Stimulated activated CD8-positive, alpha-beta memory T cell treated with anti-CD3 and anti-CD28 coated beads, Interleukin-15, amount 100 ng/mL, for 4 hours (primary cell): ENCODE results near the gene MGAT4B.

Experiments
- DNase-seq, 2 donors: peaks; one replicate each; pipeline ENCODE4 v3.0.0-alpha.2; 2020; ENCODE audit warnings: low read depth in 2 of 2

MGAT4B gene

DNA sequence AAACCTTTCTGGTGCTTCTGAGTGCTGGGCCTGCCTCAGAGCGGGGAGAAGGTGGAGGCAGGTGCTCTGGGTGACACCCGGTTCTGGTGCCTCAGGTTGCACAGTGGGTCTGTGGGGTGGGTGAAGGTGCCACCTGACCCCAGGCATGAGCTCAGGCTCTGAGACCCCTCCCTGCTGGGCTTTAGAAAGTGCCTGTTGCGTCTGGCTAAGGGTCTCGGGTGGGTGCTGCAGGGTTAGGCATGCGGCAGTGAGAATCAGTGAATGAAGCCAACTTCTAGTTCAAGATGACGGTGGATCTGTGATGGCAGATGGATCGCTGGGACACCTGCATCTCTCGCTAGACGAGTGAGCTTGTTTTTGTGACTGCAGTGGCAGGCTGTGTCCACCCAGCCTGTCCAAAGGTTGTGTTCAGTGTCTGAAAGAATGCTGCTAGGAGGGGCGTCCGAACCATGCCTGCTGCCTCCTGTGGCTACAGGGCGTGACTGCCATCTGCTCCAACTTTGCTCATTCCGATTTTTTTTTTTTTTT lies 19.1 kb upstream of the MGAT4B start:
- no peak for DNase-seq

DNA sequence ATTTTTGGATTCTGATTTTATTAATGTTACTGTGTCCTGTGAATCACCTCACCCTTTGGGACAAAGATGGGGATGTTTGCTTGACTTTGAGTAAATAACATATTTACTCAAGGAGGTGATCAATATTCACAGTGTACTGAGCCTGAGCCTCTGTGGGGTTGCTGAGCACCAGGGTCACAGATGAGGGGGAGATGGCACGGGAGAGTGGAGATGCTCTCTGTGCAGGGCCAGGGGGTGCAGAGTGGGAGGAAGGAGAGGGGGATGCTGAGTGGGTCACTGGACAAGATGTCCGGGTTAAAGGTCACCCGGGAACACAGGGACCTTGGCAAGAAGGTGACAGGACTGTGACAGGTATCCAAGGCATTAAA lies 18.1 kb upstream of the MGAT4B start:
- DNase-seq: no peak

DNA sequence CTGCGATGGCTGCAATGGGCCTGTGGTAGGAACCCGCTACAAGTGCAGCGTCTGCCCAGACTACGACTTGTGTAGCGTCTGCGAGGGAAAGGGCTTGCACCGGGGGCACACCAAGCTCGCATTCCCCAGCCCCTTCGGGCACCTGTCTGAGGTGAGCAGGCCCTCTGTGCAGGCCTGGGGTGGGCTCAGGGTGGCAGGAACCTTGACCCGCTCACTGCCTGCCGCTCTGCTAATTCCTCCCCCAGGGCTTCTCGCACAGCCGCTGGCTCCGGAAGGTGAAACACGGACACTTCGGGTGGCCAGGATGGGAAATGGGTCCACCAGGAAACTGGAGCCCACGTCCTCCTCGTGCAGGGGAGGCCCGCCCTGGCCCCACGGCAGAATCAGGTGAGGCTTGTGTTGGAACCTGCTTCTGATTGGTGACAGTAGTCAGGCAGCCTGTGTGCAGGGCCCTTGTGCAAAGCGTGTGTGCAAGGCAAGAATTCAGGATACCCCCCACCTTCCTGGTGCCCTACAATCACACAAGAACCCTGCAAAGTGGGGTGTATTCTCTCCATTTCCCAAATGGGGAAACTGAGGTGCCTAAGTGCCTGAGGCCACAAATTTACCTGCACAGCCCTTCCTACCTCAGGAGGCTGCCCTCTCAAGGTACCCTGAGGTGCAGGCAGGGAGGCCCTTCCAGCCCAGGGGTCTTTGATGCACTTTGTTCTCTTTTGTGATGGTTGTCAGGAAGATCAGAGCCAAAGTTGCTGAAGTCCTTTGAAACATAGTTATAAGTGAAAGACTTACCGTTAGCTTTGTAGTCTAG lies 17.5 kb upstream of the MGAT4B start:
- no peak for DNase-seq

DNA sequence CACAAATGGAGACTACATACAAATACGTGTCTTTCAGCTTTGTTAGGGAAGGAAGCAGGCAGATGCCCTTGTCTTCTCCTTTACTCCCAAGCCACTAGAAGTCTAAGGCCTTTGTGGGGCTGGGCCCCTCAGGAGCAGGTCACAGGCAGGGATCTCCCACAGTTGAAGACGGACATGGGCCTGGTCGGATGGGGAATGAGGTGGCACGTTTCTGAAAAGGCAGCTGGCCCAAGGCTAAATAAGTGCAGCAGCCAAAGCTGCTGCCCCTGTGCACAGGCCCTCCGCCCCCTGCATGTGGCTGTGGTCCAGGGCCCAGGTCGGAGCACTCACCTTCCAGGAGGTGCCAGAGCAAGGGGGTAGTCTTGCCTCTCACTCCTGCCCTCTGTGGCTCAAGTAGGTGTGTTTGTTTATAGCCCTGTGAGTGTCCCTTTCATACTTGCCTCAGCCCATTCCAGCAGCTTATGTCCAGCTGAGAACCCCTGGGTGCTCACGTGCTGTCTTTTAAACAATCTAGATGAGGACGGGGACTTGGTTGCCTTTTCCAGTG lies 15.9 kb upstream of the MGAT4B start:
- DNase-seq: no peak

DNA sequence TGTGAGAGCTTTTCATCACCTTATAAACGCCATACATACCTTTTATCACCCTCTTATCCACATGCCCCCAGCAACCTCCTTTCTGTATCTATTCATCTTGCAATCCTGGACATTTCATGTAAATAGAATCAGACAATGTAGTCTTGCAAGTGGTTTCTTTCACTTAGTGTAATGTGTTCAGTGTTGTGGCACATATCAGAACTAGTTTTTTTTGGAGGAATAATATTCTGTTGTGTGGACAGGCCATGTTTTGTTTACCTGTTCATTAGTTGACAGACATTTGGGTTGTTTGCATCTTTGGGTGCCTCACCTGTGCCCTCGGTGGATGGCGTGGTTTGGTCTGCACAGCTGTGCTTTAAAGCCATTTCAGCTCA lies 15.4 kb upstream of the MGAT4B start:
- no peak for DNase-seq

DNA sequence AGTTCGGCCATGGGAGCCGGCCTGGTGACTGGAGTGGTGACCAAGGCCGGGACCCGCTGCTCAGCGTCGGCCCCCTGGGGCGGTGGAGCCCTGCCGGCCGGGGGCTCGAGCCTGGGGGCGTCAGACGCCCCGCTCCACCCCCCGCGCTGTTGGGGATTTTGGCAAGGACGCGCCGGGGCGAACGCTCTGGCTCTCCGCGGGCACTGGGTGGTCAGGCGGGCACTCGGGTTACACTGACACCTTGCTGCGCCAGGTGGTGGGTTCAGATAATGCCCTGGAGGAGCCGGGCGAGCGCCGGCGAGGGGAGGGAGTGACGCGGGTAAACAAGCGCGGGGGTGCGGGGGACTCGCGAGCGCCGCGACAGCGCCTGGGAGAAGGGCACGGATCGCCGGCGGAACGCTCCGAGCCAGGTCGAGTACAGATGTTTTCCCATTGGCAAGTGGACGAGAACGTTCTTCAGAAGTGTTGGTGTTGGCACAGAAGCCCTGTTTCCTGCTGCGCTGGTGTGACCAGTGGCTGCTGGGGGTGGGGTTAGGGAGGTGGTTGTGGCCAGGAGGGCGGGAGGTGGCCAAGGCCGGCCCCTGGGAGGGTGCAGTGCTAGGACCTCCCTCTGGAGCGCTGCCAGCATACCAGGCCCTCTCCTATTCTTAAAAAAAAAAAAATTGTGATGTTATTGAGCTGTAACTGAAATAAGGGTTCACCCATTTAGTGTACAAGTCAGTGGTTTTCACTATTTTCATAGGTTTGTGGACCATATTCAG lies 14.8 kb upstream of the MGAT4B start:
- DNase-seq: peak; percentile 61 to 68

DNA sequence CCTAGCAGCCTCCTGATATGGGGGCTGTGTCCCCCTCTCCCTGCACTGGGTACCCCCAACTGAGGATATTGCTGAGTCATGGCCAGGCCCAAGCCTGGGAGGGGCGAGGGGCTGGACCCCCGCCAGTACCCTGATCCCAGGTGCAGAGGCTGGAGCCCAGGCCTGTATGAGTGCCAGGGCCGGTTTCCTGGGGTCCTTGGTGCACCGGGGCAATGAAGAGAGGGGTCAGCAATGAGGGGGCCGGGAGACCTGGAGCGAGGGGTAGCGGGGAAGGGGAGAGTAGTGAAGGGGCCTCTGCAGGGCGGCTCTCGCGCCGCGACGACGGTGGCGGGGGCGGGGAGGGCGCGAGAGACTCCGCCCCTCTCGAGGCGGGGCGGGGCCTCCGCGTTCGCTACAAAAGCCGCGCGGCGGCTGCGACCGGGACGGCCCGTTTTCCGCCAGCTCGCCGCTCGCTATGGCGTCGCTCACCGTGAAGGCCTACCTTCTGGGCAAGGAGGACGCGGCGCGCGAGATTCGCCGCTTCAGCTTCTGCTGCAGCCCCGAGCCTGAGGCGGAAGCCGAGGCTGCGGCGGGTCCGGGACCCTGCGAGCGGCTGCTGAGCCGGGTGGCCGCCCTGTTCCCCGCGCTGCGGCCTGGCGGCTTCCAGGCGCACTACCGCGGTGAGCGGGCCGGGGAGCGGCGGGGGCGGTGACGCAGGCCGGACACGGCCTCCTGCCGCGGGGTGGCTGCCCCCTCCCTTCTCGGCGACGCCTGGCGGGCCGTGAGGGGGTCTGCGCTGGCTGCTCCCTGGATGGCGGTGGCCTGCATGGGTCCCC lies 14.0 kb upstream of the MGAT4B start, which contains the start of gene SQSTM1:
Gene SQSTM1, plus strand, starts transcription at position 423 of the 815 bp plus-strand sequence. Its CDS starts 32 bp downstream, at position 455.
- peak; percentile 50 to 70 for DNase-seq

DNA sequence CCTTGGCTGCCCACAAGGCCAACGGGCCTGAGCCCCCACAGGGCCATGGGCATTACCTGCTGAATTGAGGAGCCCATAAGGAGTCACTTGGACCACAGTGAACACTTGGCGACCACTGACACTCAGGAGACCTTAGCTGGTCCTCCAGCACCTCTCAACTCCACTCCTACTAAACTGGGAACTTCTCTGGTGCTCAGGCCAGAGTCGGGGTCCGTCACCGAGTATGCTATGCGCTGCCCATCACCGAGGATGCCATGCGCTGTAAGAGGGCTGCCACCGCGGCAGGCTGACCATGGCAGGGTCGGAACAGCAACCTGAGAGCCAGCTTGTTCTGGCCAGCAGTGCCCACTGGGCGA lies 13.4 kb upstream of the MGAT4B start:
- no peak for DNase-seq

DNA sequence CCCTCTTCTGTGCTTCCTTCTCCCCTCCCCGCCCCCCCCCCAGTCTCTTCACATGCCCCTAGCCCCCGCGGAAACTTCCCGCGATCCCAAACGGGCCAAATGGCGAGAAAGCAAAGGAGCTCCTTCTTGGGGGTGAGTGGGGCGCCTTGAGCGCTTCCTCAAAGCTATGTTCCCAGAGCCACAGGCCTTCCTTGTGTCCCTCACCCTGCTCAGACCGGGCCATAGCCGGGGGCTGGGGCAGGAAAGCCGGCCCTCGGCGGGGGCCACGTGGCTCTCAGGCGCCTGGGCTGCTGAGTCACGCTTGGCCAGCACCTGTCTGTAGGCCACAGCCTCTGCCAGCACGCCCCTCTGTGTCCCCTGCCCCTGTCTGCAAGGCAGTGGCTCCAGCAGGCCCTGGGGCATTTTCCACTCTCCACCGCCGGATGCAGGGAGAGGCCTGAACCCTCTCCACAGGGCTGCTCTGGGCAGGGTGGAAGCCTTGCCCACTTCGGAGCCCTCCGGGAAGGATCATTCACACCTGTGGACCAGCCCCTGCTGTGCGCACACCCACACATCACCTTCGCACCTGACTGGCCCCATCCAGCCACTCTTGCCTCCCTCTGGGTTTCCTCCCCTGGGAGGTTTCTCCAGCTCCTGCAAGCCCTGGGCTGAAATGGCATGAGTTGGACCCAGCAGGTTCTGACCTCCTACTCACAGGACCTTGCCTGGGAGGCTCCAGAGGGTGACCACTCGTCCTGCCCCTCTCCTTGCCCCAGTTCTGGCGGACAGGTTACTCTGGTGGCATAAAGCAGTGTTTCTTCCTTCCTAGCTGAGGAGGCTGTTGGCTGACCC lies 12.8 kb upstream of the MGAT4B start:
- DNase-seq: no peak

DNA sequence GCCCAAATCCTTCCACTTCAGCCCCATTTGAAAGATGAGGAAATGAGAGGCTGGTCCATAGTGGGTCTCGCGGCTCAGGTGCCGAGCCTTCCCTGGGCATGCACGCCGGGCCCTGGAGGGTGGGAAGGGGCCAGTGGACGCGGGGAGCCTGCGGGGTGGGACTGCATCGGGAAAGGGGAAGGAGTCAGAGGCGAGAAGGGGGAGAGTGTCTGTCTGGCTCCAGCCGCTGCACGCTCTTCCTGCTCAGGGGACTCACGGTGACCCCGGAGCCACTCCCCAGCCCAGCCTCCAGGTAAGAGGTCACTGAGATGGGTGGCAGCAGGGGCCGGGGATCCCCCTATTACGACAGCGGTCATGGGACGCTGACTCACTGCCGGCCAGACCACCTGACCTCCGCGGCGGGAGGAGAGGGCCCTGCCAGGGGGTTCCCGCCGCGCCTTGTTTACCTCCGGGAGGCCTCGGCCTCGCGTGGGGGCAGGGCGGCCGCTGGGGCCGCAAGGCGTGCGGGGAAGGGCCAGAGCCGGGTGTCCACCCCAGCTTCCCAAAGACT lies 12.2 kb upstream of the MGAT4B start:
- peak; percentile 76 to 77 for DNase-seq

DNA sequence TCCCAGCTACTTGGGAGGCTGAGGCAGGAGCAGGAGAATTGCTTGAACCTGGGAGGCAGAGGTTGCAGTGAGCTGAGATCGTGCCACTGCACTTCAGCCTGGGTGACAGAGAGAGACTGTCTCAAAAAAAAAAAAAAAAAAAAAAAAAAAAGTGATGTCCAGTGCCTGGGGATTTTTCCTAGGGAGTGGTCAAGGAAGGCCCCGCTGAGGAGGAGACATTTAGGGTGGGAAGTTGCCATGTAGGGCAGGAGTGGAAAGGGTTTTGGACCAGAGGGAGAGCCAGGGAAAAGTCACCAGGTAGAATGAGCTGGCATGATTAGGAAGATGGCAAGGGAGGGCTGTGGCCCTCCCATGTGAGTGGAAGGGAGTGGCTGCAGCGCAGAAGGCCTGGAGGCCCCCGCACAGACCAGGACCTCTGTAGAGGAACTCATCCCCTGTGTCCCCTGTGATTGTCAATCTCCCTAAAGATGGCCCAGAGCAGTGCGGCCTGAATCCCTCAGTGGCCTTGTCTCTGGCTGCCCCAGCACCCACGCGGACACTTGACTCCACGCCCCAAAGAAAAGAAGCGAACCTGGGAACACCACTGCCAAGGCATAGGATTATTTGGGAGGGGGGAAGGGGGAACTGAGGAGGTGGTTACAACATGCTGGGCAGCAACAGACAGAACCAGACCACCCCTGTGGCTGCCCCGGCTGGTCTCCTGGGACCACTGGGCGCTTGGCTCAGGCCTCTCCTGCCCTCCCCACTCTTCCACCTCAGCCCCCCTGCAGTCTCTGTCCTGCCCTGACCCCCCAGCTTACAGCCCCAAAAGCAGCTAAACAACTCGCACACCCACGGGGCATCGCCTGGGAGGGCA lies 11.5 kb upstream of the MGAT4B start:
- DNase-seq: no peak

DNA sequence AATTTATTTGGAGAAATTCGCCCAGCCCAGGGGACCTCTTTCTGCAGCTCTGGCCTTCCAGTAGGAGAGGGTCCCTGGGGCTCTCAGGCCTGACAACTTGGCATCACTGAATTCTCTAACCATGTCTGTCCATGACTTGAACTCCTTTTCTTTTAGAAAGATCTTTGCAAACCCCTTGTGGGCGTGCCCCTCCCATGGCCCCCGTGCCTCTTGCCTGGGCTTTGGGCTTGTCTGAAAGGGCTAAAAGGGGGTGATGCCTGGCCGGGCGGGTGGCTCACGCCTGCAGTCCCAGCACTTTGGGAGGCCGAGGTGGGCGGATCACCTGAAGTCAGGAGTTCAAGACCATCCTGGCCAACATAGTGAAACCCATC lies 10.8 kb upstream of the MGAT4B start:
- DNase-seq: no peak

DNA sequence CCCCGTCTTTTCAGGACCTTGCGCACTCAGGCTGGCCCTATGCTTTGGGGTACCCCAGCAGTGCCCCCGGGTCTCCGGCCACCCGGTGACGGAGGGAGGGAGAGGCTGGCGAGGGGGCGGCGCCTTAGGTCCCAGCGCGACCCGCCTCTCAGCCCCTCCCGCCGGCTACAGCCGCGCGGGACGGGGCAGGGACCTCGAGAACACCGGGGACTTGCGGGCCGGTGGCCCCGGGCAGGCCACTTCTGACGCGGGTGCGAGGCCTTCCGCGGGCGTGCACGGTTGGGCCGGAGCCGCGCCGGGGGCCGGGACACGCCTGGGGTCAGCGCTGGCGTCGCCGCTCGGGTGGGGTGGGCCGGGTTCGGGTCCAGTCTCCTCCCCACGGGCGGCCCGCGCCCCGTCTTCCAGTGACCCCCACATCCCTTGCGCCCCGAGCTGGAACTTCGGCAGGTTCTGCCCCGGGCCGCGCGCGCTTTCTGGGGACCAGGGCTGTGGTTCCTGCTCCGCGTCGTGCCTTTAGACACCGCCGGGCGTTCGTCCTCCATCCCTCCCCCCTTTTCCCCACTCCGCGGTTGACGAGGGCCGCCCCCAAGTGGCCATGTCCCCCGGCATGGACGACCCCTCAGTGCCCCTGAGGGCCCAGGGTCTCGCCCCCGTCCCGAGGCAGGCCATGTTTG lies 10.3 kb upstream of the MGAT4B start:
- no peak for DNase-seq

DNA sequence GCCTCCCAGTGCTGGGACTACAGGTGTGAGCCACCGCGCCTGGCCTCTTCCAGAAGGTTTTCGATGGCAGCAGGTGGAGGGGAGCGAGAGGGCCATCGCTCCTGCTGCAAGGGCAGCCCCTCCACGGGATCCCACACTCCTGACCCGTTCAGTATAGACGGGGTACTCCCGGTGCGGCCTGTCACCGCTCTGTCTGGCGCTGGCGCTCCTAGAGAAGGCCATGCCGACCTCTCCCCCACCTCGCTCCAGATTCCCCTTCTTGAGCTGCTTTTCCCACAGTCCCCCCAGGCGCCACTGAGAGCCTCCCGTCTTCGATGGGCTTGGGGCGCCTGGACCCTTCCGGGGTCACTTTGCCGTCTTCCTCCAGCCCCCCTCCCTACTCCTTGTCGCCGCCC lies 9.7 kb upstream of the MGAT4B start:
- DNase-seq: no peak

DNA sequence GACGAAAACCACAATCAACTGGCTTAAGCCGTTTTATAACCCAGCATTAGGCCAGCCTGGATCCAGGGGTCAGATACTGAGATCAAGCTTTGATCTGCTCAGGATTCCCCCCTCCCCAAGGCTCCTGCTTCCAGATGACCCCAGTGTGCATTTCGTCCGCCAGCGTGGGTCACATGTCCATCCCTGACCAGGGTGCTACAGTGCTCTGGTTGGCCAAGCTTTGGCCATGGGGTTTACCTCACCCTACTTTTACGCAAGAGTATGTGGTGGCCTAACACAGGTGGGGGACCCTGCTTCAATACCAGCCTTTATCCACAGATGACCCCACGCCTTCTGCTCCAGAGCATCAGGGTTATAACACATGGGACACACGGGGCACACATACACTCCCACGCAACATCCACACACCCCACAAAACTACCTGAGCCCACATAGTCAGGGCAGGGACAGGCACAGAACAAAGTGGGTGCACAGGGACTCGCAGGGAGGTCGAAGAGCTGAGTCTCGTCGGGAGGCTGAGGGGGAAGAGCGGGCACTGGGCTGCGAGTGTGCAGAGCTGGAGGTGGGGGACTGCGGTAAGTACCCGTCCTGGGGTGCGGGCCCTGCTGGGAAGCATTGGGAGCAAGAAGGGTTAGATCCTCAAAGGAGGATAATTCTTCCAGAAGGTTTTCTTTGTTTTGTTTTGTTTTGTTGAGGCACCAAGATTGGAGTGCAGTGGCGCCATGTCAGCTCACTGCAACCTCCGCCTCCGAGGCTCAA lies 9.0 kb upstream of the MGAT4B start:
- no peak for DNase-seq

DNA sequence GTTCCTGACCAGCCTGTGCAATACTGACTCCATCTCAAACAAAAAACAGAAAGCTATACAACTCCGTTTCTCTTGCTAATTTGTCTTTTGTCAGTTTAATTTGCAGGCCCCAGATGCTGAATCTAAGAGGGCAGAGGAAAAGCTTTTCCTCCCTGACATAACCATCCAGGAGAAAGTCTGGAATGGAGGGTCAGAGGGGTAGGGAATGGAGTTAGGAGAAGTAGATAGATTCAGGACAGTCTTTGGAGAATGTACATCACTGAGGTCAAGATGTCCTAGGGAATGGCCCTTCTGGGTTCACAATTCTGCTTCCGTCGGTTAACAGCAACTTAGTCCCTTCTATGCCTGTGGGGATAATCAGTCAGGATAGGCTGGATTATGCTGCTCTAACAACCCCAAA lies 7.4 kb upstream of the MGAT4B start:
- DNase-seq: no peak

DNA sequence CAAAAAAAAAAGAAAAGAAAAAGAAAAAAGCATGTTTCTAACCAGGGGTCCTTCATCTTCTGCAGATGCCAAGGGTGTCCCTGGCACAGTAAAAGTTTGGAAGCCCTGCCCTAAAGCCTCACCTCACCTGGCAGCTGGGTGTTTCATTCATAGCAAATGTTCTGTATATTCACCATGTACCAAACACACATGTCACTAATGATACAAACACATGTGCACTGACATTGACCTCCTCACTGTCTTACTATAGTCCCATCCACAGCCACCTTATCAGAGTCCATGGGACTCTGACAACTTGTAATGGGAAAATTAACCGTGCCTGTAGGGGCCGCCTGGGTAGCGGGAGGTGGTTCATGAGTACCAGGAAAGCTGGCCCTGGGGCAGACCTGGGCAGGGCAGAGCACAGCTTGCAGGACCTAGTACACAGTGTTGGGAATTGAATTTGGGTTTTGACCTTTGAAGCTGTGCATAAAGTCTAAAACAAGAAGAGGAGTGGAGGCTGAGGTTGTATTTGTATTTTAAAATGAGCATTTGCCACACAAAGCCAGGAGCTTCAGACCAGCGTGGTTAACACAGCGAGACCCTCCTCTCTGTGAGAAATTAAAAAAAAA lies 6.4 kb upstream of the MGAT4B start:
- no peak for DNase-seq
